HFF-Myc (cell line): ENCODE data around the gene ODC1.
"Not testable (repeated sequence)": the region's sequence is repeated elsewhere in the genome, so short reads cannot be mapped to it uniquely, and the experiment has no call there.

ENCODE experiments used
- DNase-seq: peaks from one replicate; pipeline ENCODE4 v3.0.0-alpha.2; 2011; ENCODE audit warnings: low read depth; ENCODE audit errors: extremely low read depth
- H3K4me3 ChIP-seq: replicated peaks from 2 replicates; pipeline ENCODE4 v1.5.1; 2011; ENCODE audit warnings: low read depth, mild to moderate bottlenecking, control low read depth, low read length
- TF ChIP-seq, protein P1 (sequence below): IDR thresholded peaks from 2 replicates; pipeline ENCODE4 v1.5.1; 2012; ENCODE audit warnings: mild to moderate bottlenecking, low read depth, low read length, control low read depth; ENCODE audit errors: missing control alignments

Gene ODC1

GRCh38 chr2:10447300-10447894 lies 730 bp downstream of the ODC1 start:
- TF ChIP-seq, protein P1, sequence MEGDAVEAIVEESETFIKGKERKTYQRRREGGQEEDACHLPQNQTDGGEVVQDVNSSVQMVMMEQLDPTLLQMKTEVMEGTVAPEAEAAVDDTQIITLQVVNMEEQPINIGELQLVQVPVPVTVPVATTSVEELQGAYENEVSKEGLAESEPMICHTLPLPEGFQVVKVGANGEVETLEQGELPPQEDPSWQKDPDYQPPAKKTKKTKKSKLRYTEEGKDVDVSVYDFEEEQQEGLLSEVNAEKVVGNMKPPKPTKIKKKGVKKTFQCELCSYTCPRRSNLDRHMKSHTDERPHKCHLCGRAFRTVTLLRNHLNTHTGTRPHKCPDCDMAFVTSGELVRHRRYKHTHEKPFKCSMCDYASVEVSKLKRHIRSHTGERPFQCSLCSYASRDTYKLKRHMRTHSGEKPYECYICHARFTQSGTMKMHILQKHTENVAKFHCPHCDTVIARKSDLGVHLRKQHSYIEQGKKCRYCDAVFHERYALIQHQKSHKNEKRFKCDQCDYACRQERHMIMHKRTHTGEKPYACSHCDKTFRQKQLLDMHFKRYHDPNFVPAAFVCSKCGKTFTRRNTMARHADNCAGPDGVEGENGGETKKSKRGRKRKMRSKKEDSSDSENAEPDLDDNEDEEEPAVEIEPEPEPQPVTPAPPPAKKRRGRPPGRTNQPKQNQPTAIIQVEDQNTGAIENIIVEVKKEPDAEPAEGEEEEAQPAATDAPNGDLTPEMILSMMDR, result no peak
- DNase-seq, result no peak

GRCh38 chr2:10446631-10447030 lies 1.5 kb downstream of the ODC1 start:
- H3K4me3 ChIP-seq, result peak overlapping the region; percentile 68
- no peak for DNase-seq
- TF ChIP-seq, protein P1, result no peak

More at GRCh38 chr2:10447300-10447894, 730 bp downstream of the ODC1 start:
- peak overlapping the region; percentile 68 for H3K4me3 ChIP-seq

GRCh38 chr2:10444463-10444862 lies 3.7 kb downstream of the ODC1 start:
- TF ChIP-seq, protein P1, result no peak
- no peak for DNase-seq
- no peak overlapping the region for H3K4me3 ChIP-seq

GRCh38 chr2:10442469-10443126 lies 5.5 kb downstream of the ODC1 start:
- H3K4me3 ChIP-seq, DNase-seq: not testable (repeated sequence)

DNA sequence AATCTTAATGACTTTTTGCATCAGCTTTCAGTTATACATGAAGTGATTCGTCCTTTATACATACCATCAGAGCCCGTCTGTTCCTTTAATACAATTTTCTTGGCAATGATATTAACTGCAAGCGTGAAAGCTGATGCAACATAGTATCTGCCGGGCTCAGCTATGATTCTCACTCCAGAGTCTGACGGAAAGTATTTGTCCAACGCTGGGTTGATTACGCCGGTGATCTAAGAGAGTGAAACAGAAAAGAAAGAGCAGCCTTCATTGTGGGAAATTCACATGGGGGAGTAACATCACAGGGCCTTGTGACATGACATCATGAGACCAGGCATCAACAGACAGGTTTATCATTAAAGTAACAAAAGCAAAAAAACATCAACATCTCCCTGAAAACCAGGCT lies 6.2 kb downstream of the ODC1 start:
- DNase-seq, result no peak
- H3K4me3 ChIP-seq, result no peak overlapping the region
- TF ChIP-seq, protein P1, result no peak

DNA sequence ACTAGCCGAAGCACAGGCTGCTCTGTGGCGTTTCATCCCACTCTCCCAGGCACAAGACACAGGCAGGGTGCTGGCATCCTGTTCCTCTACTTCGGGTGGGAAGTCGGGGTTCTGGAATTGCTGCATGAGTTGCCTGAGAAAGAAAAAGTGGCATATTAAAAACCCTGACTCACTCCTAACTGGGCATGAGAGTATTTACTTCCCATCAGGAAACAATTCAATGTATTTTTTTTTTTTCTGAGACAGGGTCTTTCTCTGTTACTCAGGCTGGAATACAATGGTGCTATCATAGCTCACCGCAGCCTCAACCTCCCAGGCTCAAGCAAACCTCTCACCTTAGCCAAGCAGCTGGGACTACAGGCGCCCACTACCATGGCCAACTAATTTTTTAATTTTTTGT lies 7.4 kb downstream of the ODC1 start:
- no peak for DNase-seq
- TF ChIP-seq, protein P1, result no peak
- no peak overlapping the region for H3K4me3 ChIP-seq

DNA sequence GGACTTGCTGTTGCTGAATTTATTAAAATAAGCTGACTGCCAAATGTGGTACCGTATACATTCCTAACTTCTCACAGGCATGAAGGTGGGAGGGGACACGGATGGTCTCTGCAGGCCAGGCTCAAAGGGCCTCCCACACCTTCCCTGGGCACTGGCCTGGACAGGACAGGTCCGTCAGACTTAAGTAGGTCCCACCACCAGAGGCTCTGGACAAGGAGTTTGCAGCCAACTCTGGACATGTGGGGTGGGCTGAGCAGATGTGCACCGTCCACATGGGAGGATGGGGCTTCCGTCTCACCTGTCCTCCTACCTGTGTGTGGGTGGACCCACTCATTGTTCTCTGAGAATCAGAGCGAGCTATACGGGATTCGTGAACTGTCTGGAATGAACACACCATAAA lies 8.2 kb downstream of the ODC1 start:
- DNase-seq, result no peak
- H3K4me3 ChIP-seq, result no peak overlapping the region
- TF ChIP-seq, protein P1, result no peak
